ENCODE measurements around the gene BTAF1.

GRCh38 chr10:92054807-92055206, 131.2 kb downstream of the BTAF1 start:
- TF ChIP-seq EP300 (IDR thresholded peaks at IDR 0.05) (no peak), POLR2AphosphoS5 (IDR thresholded peaks at IDR 0.05) (no peak), CTCF (IDR thresholded peaks at IDR 0.05) (no peak), POLR2A (IDR thresholded peaks at IDR 0.05) (no peak)
